ENCODE results near the gene MICU1.
A peak's percentile ranks its signal among the peaks of the same experiment; 100 is the strongest.
"Not testable (repeated sequence)": the region's sequence is repeated elsewhere in the genome, so short reads cannot be mapped to it uniquely, and the experiment has no call there.

MICU1 gene

GRCh38 chr10:72417971-72418370, 207.9 kb downstream of the MICU1 start:
- H3K4me3 ChIP-seq (ENCODE audit: low read depth, low read length) = no peak overlapping the region
- no peak for DNase-seq (ENCODE audit: low read depth)

- no peak for DNase-seq (ENCODE audit: low read depth)
- H3K4me3 ChIP-seq (ENCODE audit: low read depth, low read length) = no peak overlapping the region
Measured at GRCh38 chr10:72416661-72417060, 209.2 kb downstream of the MICU1 start.

- no peak for DNase-seq (ENCODE audit: low read depth)
- no peak overlapping the region for H3K4me3 ChIP-seq (ENCODE audit: low read depth, low read length)
Measured at GRCh38 chr10:72414642-72415041, 211.2 kb downstream of the MICU1 start.

DNA sequence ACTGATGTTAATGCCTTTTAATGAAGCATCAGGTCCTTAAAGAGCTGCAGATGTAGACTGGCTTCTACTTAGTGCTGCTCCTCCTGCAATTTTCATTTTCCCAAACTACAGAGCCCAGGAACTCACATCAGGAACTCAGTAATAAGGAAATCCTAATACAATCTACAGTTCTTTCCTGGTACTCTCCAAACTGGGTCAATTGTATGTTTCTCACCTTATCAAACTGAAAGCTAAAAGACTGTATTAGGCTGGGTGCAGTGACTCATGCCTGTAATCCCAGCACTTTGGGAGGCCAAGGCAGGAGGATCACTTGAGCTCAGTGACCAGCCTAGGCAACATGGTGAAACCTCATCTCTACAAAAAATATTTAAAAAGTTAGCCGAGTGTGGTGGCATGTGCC, 216.7 kb downstream of the MICU1 start:
- no peak for DNase-seq (ENCODE audit: low read depth)
- no peak overlapping the region for H3K4me3 ChIP-seq (ENCODE audit: low read depth, low read length)

GRCh38 chr10:72407927-72408600, 217.8 kb downstream of the MICU1 start:
- DNase-seq (ENCODE audit: low read depth) = no peak
- no peak overlapping the region for H3K4me3 ChIP-seq (ENCODE audit: low read depth, low read length)

DNA sequence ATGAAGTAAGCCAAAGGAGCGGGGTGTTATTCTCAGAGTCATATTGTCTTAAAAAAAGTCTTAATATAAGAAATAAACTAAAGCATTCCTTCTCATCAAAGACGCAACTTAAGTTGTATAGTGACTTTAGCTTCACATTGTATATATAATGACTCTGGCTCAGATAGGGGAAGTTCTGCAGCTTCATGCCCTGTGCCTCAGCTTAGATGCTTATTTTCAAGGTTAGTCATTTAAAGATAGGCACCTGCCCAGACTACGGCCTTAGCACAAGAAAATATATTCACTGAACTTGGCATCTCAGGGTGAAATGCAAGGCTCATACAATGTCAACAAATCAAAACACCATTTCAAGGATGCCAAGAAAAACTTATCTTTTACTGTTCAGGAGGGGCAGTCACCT, 218.4 kb downstream of the MICU1 start:
- H3K4me3 ChIP-seq (ENCODE audit: low read depth, low read length) = no peak overlapping the region
- DNase-seq (ENCODE audit: low read depth) = no peak

- H3K4me3 ChIP-seq (ENCODE audit: low read depth, low read length); DNase-seq (ENCODE audit: low read depth): not testable (repeated sequence)
Measured at GRCh38 chr10:72395581-72395980, 230.3 kb downstream of the MICU1 start.

DNA sequence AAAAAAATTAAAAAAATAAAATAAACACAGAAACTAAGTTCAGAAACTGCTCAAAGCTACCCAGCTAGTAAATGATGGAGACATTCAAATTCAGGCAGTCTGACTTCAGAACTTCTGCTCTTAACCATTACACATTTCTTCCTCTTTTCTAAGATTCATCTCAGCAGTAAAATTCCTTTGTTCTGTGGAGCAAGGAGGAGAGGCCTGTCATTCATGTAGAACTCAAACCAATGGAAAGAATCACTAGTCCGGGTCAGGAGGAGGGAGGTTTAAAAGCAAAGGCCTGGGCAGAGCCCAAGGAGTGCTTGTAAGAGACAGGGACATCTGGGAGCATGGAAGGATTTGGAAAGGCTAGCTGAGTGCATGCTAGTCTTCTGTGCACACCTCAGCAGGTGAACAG, 233.3 kb downstream of the MICU1 start:
- DNase-seq (ENCODE audit: low read depth) = no peak
- H3K4me3 ChIP-seq (ENCODE audit: low read depth, low read length) = no peak overlapping the region

GRCh38 chr10:72390764-72391163, 235.1 kb downstream of the MICU1 start:
- H3K4me3 ChIP-seq (ENCODE audit: low read depth, low read length) = no peak overlapping the region
- DNase-seq (ENCODE audit: low read depth) = no peak

- no peak for DNase-seq (ENCODE audit: low read depth)
- no peak overlapping the region for H3K4me3 ChIP-seq (ENCODE audit: low read depth, low read length)
Measured at GRCh38 chr10:72389716-72390115, 236.2 kb downstream of the MICU1 start.

GRCh38 chr10:72389014-72389413, 236.9 kb downstream of the MICU1 start:
- DNase-seq (ENCODE audit: low read depth) = no peak

GRCh38 chr10:72388062-72388461, 237.8 kb downstream of the MICU1 start:
- DNase-seq (ENCODE audit: low read depth) = no peak
- no peak overlapping the region for H3K4me3 ChIP-seq (ENCODE audit: low read depth, low read length)

More at GRCh38 chr10:72389014-72389413, 236.9 kb downstream of the MICU1 start:
- no peak overlapping the region for H3K4me3 ChIP-seq (ENCODE audit: low read depth, low read length)

DNA sequence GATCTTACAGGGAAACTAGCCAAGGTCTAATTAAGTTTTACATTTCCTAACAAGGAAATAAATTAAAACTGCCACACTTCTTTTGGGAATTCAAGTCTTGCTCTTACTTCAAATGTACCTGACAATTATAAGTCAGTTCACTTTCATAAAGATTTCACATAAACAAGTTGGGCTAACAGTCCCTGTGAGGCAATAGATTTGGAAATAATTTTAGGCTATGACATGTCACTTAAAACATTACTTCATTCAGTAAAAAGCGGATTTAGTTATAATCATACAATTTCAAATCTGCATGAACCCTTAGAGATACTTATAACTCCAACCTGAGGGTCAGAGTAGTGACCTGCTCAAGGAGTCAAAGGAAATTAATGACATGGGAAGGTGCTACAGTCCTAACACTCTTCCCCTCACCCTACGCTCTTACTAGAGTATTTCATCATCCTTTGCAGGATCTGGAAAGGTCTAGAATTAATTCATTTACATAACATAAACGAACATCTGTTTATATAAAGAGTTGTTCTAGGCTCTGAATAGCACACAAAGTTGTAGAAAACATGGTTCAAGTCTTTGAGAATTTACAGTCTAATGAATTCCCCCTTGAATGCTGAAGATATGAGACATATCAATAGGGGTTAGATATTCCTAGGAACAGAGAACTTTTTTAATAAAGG, 238.8 kb downstream of the MICU1 start:
- no peak overlapping the region for H3K4me3 ChIP-seq (ENCODE audit: low read depth, low read length)
- DNase-seq (ENCODE audit: low read depth) = no peak

DNA sequence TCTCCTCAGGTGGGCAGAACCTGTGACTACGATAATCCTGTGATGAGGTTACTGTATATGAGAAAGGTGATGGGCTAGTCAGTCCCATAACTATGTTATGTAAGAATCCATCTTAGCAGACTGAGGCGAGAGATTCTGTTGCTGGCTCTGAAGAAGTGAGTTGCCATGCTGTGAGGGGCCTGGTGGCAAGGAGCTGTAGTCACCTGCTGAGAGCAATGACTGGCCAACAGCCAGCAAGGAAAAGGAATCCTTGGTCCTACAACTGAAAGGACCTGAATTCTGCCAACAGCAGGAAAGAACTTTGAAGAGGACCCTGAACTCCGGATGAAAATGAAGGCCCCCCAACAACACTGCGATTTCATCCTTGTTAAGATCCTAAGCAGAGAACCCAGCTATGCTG, 240.2 kb downstream of the MICU1 start:
- no peak for DNase-seq (ENCODE audit: low read depth)
- no peak overlapping the region for H3K4me3 ChIP-seq (ENCODE audit: low read depth, low read length)

DNA sequence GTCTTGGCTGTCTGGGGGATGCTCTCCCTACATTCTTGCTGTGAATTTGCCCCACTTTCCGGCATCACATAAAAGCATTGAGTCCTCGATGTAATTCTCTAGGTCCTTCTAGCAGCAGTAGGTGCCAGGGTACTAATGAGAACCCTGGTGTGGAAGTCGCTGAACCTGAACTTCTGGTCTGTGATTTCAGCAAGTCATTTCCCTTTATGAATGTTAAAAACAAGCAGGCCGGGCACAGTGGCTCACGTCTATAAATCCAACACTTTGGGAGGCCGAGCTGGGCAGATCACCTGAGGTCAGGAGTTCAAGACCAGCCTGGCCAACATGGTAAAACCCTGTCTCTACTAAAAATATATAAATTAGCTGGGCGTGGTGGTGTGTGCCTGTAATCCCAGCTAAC, 240.9 kb downstream of the MICU1 start:
- H3K4me3 ChIP-seq (ENCODE audit: low read depth, low read length); DNase-seq (ENCODE audit: low read depth): not testable (repeated sequence)

DNA sequence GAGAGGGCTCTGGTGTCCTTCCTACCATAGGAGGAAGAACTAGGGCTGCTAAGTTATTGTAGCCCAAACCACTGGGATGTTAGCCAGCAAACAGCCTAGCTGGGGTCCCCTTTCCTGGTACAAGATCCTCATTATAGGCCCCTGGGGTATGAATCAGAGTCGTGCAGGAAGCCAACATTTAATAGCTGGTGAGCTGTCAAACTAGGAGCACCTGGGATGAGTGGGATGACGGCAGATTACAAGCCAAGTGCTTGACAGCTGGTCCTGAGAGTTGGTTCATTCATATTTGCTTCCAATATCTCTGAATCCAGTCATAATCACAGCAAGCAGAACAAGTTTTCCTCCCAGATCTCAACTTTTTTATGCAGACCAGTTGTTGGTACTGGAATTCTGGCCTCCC, 246.1 kb downstream of the MICU1 start:
- H3K4me3 ChIP-seq (ENCODE audit: low read depth, low read length) = no peak overlapping the region
- peak; percentile 69 for DNase-seq (ENCODE audit: low read depth)

DNA sequence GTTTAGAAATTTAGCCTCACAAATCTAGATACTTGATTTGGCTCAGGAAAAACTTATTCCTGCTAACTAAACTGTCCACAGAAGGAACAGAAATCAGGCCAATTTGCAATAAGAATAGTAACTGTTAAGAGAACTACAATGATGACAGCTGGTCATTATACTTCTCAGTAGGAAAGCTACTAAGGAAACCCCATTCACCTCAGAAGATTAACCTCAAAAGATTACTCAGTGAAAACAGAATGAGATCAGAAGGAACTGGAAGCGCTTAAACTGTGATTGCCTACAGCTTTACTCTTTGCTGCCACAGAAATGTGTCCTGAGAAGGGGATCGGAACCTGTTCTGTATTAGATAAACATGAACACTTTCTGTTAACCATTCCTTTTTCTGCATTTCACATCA, 246.8 kb downstream of the MICU1 start:
- DNase-seq (ENCODE audit: low read depth) = no peak
- H3K4me3 ChIP-seq (ENCODE audit: low read depth, low read length) = no peak overlapping the region

- no peak for DNase-seq (ENCODE audit: low read depth)
- no peak overlapping the region for H3K4me3 ChIP-seq (ENCODE audit: low read depth, low read length)
Measured at GRCh38 chr10:72375585-72375984, 250.3 kb downstream of the MICU1 start.

DNA sequence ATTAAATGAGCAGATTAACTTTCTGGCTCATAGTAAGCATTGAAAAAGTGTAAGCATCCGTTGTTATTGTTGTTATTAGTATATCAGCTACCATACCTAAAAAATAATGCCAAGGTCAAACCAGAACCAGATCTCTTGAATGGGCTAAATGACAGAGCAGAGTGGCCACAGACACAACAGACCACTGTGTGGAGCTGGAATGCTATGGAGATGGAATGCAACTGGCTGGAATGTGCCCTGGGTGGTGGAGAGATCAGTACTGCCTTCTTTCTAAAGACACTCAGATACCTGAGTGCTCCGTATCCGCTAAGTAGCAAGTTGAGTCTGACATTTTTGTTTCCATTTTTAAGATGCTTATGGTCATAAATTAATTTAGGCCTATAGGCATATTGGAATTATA, 250.7 kb downstream of the MICU1 start:
- DNase-seq (ENCODE audit: low read depth) = no peak
- H3K4me3 ChIP-seq (ENCODE audit: low read depth, low read length) = no peak overlapping the region

DNA sequence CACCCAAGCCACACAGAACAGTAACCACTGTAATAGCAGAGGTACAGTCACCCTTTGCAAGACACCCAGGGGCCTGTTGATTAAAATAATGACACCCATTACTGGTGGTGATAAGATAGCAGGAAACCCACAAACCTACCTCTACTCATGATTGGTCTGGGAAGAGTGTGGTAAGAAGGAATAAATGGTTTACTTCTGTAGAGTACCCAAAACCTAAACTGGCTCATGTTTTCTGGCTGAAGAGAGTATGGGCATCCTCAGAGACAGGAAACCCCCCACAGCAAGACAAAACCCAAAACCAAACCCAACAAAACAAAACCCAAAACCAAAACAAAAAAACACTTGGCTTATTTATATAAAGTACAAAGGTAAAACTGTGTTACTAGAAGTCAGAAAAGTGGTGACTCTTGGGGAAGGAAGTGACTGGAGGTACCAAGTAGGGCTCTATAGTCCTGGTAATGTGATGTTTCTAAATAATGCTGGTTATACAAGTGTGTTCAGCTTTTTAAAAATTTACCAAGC, 255.6 kb downstream of the MICU1 start:
- no peak overlapping the region for H3K4me3 ChIP-seq (ENCODE audit: low read depth, low read length)
- no peak for DNase-seq (ENCODE audit: low read depth)

DNA sequence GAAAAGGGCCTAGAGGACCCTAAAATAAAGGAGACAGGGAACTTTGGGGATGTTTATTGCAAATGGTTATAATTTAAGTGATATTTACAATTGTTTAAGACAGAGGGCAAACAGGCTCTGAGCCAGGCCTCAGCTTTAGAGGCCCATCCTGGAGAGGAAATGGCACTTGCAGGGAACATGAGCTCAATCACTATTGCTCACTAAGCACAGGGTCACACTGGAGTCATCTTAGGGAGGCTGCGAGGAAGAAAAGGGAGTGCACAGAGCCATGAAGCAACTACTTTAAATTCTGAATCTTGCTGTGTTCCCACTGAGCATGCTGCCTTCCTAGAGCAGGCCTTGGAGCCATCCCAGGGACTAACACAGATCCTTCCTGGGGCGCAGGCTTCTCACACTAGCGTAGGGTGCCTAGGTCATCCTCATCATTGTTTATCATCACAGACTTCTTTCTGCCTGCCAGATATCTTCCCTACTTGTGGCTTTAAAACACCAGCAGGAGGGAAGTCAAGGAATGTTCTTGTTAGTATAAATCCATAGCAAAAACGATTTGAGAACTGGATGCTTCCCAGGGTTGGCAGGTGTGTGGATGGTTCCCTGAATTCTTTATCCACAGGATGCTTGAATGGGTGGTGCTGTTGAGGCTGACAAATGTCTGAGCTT, 258.4 kb downstream of the MICU1 start:
- DNase-seq (ENCODE audit: low read depth) = no peak
- H3K4me3 ChIP-seq (ENCODE audit: low read depth, low read length) = no peak overlapping the region
